Loucy (cell line): ENCODE measurements around the gene SNX11.

Experiments
- H2AFZ ChIP-seq: fragments of 200-600 bp; sonication (generic); 2 replicates; pipeline ENCODE4 v1.6.0; 2016; ENCODE audit warnings: antibody characterized with exemption, mild to moderate bottlenecking, low read length, moderate library complexity
- H3F3A ChIP-seq: fragments of 200-600 bp; 2 replicates; pipeline ENCODE4 v1.6.0; 2016; ENCODE audit warnings: antibody characterized with exemption, low read depth, mild to moderate bottlenecking
- H3K27me3 ChIP-seq: fragments of 200-600 bp; sonication (generic); 2 replicates; pipeline ENCODE4 v1.6.1; 2014; ENCODE audit warnings: low read length, mild to moderate bottlenecking; ENCODE audit not compliant: insufficient read depth, poor library complexity, severe bottlenecking
- H3K36me3 ChIP-seq: fragments of 200-600 bp; sonication (generic); 2 replicates; pipeline ENCODE4 v1.6.1; 2016; ENCODE audit warnings: low read length; ENCODE audit not compliant: insufficient read depth
- H3K4me1 ChIP-seq: fragments of 200-600 bp; sonication (generic); 2 replicates; pipeline ENCODE4 v1.5.1; 2014; ENCODE audit warnings: low read length, mild to moderate bottlenecking; ENCODE audit not compliant: insufficient read depth, poor library complexity, severe bottlenecking
- H3K4me2 ChIP-seq: fragments of 200-600 bp; sonication (generic); 2 replicates; pipeline ENCODE4 v1.6.0; 2014; ENCODE audit warnings: antibody characterized with exemption, low read length, low read depth, mild to moderate bottlenecking; ENCODE audit not compliant: poor library complexity, severe bottlenecking
- H3K4me3 ChIP-seq: fragments of 200-600 bp; sonication (generic); 2 replicates; pipeline ENCODE4 v1.5.1; 2014; ENCODE audit warnings: low read length, mild to moderate bottlenecking, mixed read lengths; ENCODE audit not compliant: poor library complexity, severe bottlenecking
- H3K79me2 ChIP-seq: fragments of 200-600 bp; sonication (generic); 2 replicates; pipeline ENCODE4 v1.6.1; 2014; ENCODE audit warnings: low read length; ENCODE audit not compliant: insufficient read depth
- H3K9ac ChIP-seq: fragments of 200-600 bp; sonication (generic); 2 replicates; pipeline ENCODE4 v1.6.0; 2014; ENCODE audit warnings: mild to moderate bottlenecking, low read depth, low read length, moderate library complexity; ENCODE audit not compliant: poor library complexity, severe bottlenecking
- H3K9me2 ChIP-seq: fragments of 200-600 bp; sonication (generic); replicated peaks from 2 replicates; pipeline ENCODE4 v1.6.1; 2016; ENCODE audit warnings: low read depth, low read length, mixed read lengths
- H3K9me3 ChIP-seq: fragments of 200-600 bp; sonication (generic); 2 replicates; pipeline ENCODE4 v1.6.1; 2014; ENCODE audit warnings: mild to moderate bottlenecking, antibody characterized with exemption, low read length, low read depth; ENCODE audit not compliant: insufficient read depth
- H4K20me1 ChIP-seq: fragments of 200-600 bp; sonication (generic); 2 replicates; pipeline ENCODE4 v1.6.0; 2014; ENCODE audit warnings: antibody characterized with exemption, low read length, mild to moderate bottlenecking; ENCODE audit not compliant: insufficient read depth, poor library complexity, severe bottlenecking
- EZH2phosphoT487 ChIP-seq: fragments of 200-600 bp; IDR thresholded peaks from 2 replicates; pipeline ENCODE4 v1.6.1; 2018; ENCODE audit warnings: antibody characterized with exemption, mild to moderate bottlenecking, moderate library complexity, borderline replicate concordance
- TF ChIP-seq, protein P1 (sequence below): fragments of 200-600 bp; sonication (generic); conservative IDR thresholded peaks from 2 replicates; pipeline ENCODE4 v1.5.1; 2014; ENCODE audit warnings: mild to moderate bottlenecking, antibody characterized with exemption, low read length

The SNX11 gene

GRCh38 chr17:48100591-48101011 lies 7.0 kb upstream of the SNX11 start:
- Histone ChIP-seq H3K4me2 (peak overlapping the region; percentile 100), H4K20me1 (peaks cover 48% of the 10 kb centered on the region), H2AFZ (peak overlapping the region; percentile 88), H3F3A (peaks cover 9% of the 10 kb centered on the region; the same call in 1 of the 2 replicates), H3K36me3 (peaks cover 3% of the 10 kb centered on the region; the same call in 1 of the 2 replicates), H3K9me3 (no peaks in the 10 kb centered on the region), H3K4me3 (peak overlapping the region; percentile 83), H3K9me2 (no peaks in the 10 kb centered on the region), H3K27me3 (no peaks in the 10 kb centered on the region), H3K4me1 (peaks cover 32% of the 10 kb centered on the region), H3K79me2 (peaks cover 55% of the 10 kb centered on the region), H3K9ac (peak overlapping the region; percentile 78)
- no peak for TF ChIP-seq EZH2phosphoT487

DNA sequence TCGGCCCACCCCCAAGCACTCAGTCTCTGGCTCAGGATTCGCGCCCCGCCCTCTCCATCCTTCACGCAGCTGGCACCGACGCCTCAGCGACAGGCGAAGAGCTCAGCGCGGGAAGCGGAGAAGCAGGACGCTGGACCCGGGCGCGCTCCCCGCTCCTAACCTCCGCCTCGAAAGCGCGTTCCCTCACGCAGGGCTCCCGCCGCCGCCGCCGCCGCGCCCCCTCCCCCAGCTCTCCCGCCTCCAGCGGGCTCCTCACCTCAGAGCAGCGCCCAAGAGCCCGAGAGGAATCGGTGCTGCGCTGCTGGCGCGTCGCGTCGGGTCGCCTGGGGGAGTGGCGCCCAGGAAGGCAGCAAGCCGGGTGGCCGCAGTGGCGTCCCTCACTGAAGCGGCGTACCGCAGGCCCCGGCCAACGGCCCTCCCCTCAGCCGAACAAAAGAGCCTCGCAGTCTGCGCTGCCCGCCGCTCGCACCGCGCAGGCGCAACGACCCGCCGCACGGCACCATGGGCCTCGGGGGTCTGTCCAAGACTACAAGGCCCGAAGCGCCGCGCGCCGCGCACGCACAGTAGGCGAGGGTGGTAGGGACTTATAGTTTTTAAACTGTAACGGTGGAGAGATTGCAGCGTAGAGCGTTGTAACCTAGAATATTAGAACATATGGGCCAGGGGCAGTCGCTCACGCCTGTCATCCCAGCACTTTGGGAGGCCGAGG lies 6.4 kb upstream of the SNX11 start, which contains the start of gene CBX1:
TSS of gene CBX1 (minus strand) at position 467 of the 709 bp plus-strand sequence. CDS start 24,474 bp downstream, outside the sequence.
- peak within 1 kb of the TSS; percentile 78 for H3K9ac ChIP-seq
- peak within 1 kb of the TSS; percentile 88 for H2AFZ ChIP-seq
- H3K4me1 ChIP-seq = peaks cover 32% of the 10 kb centered on the region

GRCh38 chr17:48102043-48102750 lies 5.4 kb upstream of the SNX11 start:
- no peaks in the 10 kb centered on the region for H3K36me3 ChIP-seq
- peaks cover 9% of the 10 kb centered on the region; the same call in 1 of the 2 replicates for H3F3A ChIP-seq
- H3K4me3 ChIP-seq = peak overlapping the region; percentile 83
- no peak for TF ChIP-seq EZH2phosphoT487
- TF ChIP-seq, protein P1, sequence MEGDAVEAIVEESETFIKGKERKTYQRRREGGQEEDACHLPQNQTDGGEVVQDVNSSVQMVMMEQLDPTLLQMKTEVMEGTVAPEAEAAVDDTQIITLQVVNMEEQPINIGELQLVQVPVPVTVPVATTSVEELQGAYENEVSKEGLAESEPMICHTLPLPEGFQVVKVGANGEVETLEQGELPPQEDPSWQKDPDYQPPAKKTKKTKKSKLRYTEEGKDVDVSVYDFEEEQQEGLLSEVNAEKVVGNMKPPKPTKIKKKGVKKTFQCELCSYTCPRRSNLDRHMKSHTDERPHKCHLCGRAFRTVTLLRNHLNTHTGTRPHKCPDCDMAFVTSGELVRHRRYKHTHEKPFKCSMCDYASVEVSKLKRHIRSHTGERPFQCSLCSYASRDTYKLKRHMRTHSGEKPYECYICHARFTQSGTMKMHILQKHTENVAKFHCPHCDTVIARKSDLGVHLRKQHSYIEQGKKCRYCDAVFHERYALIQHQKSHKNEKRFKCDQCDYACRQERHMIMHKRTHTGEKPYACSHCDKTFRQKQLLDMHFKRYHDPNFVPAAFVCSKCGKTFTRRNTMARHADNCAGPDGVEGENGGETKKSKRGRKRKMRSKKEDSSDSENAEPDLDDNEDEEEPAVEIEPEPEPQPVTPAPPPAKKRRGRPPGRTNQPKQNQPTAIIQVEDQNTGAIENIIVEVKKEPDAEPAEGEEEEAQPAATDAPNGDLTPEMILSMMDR = no peak
- peaks cover 32% of the 10 kb centered on the region for H3K4me1 ChIP-seq
- peaks cover 33% of the 10 kb centered on the region for H4K20me1 ChIP-seq
- H3K79me2 ChIP-seq = peaks cover 39% of the 10 kb centered on the region
- no peaks in the 10 kb centered on the region for H3K9me2 ChIP-seq
- H2AFZ ChIP-seq = no peak overlapping the region
- peak overlapping the region; percentile 100 for H3K4me2 ChIP-seq
- no peak overlapping the region for H3K9ac ChIP-seq
- H3K27me3 ChIP-seq = no peaks in the 10 kb centered on the region
- no peaks in the 10 kb centered on the region for H3K9me3 ChIP-seq

More for the DNA sequence above, 6.4 kb upstream of the SNX11 start, which contains the start of gene CBX1:
- Histone ChIP-seq H3K9me2 (no peaks in the 10 kb centered on the region), H4K20me1 (peaks cover 42% of the 10 kb centered on the region), H3F3A (peaks cover 9% of the 10 kb centered on the region; the same call in 1 of the 2 replicates), H3K36me3 (0 out of 2 replicates have a peak, but pooled peaks cover 2% of the 10 kb centered on the region), H3K4me3 (peak within 1 kb of the TSS; percentile 83), H3K4me2 (peak within 1 kb of the TSS; percentile 100), H3K9me3 (no peaks in the 10 kb centered on the region), H3K27me3 (no peaks in the 10 kb centered on the region), H3K79me2 (peaks cover 50% of the 10 kb centered on the region)
- TF ChIP-seq, protein P1 = no peak
- no peak for TF ChIP-seq EZH2phosphoT487
